ENCODE data around the gene DIP2C. TPM values are rescaled to one million over a fixed set of nuclear protein-coding genes. Genes with fewer than 3 reads are reported as not detected.

DIP2C gene
- polyA plus RNA-seq, 3 donors, result 0.11 TPM; not detected in 2

DNA sequence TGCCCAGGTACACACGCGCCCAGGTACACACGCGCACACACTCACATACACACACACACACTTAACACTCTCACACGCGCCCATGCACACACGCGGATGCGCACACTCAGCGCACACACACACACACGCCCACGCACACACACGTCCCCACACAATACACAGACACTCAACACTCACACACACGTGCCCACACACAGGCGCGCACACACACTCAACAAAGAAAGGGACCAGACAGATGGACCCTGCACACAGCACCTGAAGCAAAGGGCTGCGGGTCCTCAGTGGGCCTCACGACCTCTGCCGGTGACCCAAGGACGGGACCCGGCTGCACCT is 296.8 kb downstream of the DIP2C start:
- Mint-ChIP-seq H3K4me3 (no peak overlapping the region), H3K27ac (no peak overlapping the region), H3K27me3 (ENCODE audit: low read depth in 3 of 3) (peaks cover 4 to 8% (median 7%) of the 10 kb centered on the region in 3 donors), H3K9me3 (peaks cover 0 to 7% (median 2%) of the 10 kb centered on the region in 7 donors), H3K36me3 (no peaks in the 10 kb centered on the region), H3K4me1 (peaks cover 26% of the 10 kb centered on the region)
- Histone ChIP-seq H4K20me1 (ENCODE audit: insufficient read depth, low read length) (no peaks in the 10 kb centered on the region), H3K27ac (ENCODE audit: low read depth in 1 of 2, low read length in 2 of 2) (no peak overlapping the region), H3K4me1 (ENCODE audit: control insufficient read depth in 1 of 2, insufficient read depth in 2 of 2, low read length in 2 of 2) (peaks cover 22 to 24% of the 10 kb centered on the region in 2 donors), H3K27me3 (ENCODE audit: control insufficient read depth in 2 of 2, insufficient read depth in 2 of 2, low read length in 2 of 2) (no peaks in the 10 kb centered on the region), H3K36me3 (replicated peaks in 1 of 2; ENCODE audit: control insufficient read depth in 1 of 2, insufficient read depth in 2 of 2, low read length in 2 of 2) (no peaks in the 10 kb centered on the region), H3K9ac (ENCODE audit: insufficient read depth, low read length, poor library complexity, severe bottlenecking) (no peak overlapping the region), H3K4me2 (replicated peaks; ENCODE audit: extremely low read depth, low read length, poor library complexity, severe bottlenecking) (no peak overlapping the region), H3K9me3 (replicated peaks in 1 of 2; ENCODE audit: control insufficient read depth in 1 of 2, insufficient read depth in 1 of 2, low read length in 2 of 2) (no peaks in the 10 kb centered on the region), H3K79me2 (ENCODE audit: insufficient read depth, low read length) (no peaks in the 10 kb centered on the region), H2AFZ (ENCODE audit: insufficient read depth, low read depth, low read length, poor library complexity, severe bottlenecking) (no peak overlapping the region), H3K4me3 (replicated peaks in 1 of 3; ENCODE audit: low read depth in 2 of 3, low read length in 3 of 3) (no peak overlapping the region)
- WGBS (ENCODE audit: insufficient coverage), result 91% methylated on average over 21 of the region's 21 CpGs
- intact Hi-C loops (cut with micrococcal nuclease), result no loop called here
- DNase-seq, result no peak
- TF ChIP-seq, protein P1, sequence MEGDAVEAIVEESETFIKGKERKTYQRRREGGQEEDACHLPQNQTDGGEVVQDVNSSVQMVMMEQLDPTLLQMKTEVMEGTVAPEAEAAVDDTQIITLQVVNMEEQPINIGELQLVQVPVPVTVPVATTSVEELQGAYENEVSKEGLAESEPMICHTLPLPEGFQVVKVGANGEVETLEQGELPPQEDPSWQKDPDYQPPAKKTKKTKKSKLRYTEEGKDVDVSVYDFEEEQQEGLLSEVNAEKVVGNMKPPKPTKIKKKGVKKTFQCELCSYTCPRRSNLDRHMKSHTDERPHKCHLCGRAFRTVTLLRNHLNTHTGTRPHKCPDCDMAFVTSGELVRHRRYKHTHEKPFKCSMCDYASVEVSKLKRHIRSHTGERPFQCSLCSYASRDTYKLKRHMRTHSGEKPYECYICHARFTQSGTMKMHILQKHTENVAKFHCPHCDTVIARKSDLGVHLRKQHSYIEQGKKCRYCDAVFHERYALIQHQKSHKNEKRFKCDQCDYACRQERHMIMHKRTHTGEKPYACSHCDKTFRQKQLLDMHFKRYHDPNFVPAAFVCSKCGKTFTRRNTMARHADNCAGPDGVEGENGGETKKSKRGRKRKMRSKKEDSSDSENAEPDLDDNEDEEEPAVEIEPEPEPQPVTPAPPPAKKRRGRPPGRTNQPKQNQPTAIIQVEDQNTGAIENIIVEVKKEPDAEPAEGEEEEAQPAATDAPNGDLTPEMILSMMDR (IDR thresholded peaks at IDR 0.05), result no peak

DNA sequence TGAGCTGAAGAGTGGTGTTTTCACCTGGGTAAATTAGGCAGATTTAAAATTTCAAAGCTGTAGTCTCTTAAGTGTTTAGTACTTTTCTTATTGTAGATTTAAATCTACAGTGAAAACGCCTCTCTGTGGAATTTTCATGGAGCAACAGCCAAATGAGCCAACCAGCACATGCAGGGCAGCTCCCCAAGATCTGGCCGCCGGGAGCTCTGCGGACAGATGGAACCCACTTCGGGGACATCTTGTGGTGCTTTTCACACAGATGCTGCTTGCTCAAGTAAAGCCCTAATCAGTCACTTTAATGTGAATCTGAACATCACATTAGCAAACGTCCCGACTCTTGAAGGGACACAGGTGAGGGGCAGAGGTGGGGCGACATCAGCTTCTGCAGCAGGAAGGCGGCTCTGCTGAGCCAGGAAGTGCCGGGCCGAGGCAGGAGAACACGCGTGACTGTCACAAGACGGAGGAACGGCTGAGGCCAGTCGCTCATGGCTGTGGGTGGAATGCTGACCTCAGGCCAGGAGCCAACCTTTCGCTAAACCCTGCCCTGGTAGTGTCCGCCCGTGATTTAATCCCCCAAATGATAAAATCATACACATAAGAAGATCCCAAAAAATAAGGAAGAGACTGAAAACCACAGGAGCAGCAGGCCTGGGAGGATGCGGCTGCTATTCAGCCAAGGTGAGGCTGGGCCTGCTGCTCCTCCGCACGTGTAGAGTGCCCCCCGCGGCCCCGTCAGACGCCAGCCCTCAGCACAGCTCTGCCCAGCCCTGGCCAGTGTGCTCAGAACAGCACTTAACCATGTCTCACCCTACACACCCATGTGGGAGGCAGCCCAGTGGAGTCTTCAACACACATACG is 297.4 kb downstream of the DIP2C start:
- Histone ChIP-seq H3K9me3 (replicated peaks in 1 of 2; ENCODE audit: control insufficient read depth in 1 of 2, insufficient read depth in 1 of 2, low read length in 2 of 2) (no peaks in the 10 kb centered on the region), H3K4me3 (replicated peaks in 1 of 3; ENCODE audit: low read depth in 2 of 3, low read length in 3 of 3) (no peak overlapping the region), H2AFZ (ENCODE audit: insufficient read depth, low read depth, low read length, poor library complexity, severe bottlenecking) (no peak overlapping the region), H4K20me1 (ENCODE audit: insufficient read depth, low read length) (no peaks in the 10 kb centered on the region), H3K36me3 (replicated peaks in 1 of 2; ENCODE audit: control insufficient read depth in 1 of 2, insufficient read depth in 2 of 2, low read length in 2 of 2) (no peaks in the 10 kb centered on the region), H3K4me2 (replicated peaks; ENCODE audit: extremely low read depth, low read length, poor library complexity, severe bottlenecking) (no peak overlapping the region), H3K4me1 (ENCODE audit: control insufficient read depth in 1 of 2, insufficient read depth in 2 of 2, low read length in 2 of 2) (peaks cover 28 to 30% of the 10 kb centered on the region in 2 donors), H3K9ac (ENCODE audit: insufficient read depth, low read length, poor library complexity, severe bottlenecking) (no peak overlapping the region), H3K79me2 (ENCODE audit: insufficient read depth, low read length) (no peaks in the 10 kb centered on the region), H3K27ac (ENCODE audit: low read depth in 1 of 2, low read length in 2 of 2) (no peak overlapping the region), H3K27me3 (ENCODE audit: control insufficient read depth in 2 of 2, insufficient read depth in 2 of 2, low read length in 2 of 2) (no peaks in the 10 kb centered on the region)
- Mint-ChIP-seq H3K4me1 (peaks cover 32% of the 10 kb centered on the region), H3K4me3 (no peak overlapping the region), H3K36me3 (no peaks in the 10 kb centered on the region), H3K9me3 (peaks cover 0 to 7% (median 2%) of the 10 kb centered on the region in 7 donors), H3K27ac (peak overlapping the region in 2 of 7 donors; percentile 13 to 64), H3K27me3 (ENCODE audit: low read depth in 3 of 3) (peaks cover 4 to 8% (median 7%) of the 10 kb centered on the region in 3 donors)
- TF ChIP-seq, protein P1 (IDR thresholded peaks at IDR 0.05), result no peak
- no peak for DNase-seq
- intact Hi-C loops (cut with micrococcal nuclease), result no loop called here
- 94% methylated on average over 25 of the region's 27 CpGs for WGBS (ENCODE audit: insufficient coverage)

Measured in CD14-positive monocyte (primary cell).